ENCODE data around the gene NHSL2.

- TF ChIP-seq CTCF (conservative IDR thresholded peaks at IDR 0.05; ENCODE audit: low read depth, low read length) (no peak), EZH2 (IDR thresholded peaks at IDR 0.05; ENCODE audit: borderline replicate concordance, low read depth, low read length, poor library complexity, severe bottlenecking) (no peak)
These were observed 2.3 kb upstream of the NHSL2 start for GRCh38 chrX:71908387-71908786.

Data from A673 (cell line).